IMR-90 (cell line): ENCODE data around the gene KIF1B. TPM values are rescaled to one million over a fixed set of nuclear protein-coding genes. Genes with fewer than 3 reads are reported as not detected.

Source experiments
- ATAC-seq: fragments of 200-7000 bp; cut with Tn5 transposase; 2 replicates; pipeline ENCODE4 v1.9.1; 2020; ENCODE audit warnings: low read depth, mild to moderate bottlenecking, moderate library complexity
- BruUV-seq: library from RNA; stranded (reverse); fragments of 400-500 nt; replicated peaks from 2 replicates; lab custom pipeline; 2021; lab: Mats Ljungman, UMichigan
- CTCF ChIA-PET: fragments of 300-600 bp; formaldehyde crosslinking; extraction: SDS; loops from one replicate; lab custom pipeline; 2021; ENCODE audit warnings: antibody characterized with exemption; lab: Yijun Ruan, JAX
- POLR2A ChIA-PET: fragments of 300-600 bp; sonication (Branson Sonifier 250); formaldehyde crosslinking; loops from one replicate; lab custom pipeline; 2022; ENCODE audit warnings: antibody characterized with exemption; ENCODE audit not compliant: unreplicated experiment; lab: Charles Lee
- DNase-seq: peaks from one replicate; pipeline ENCODE4 v3.0.0; 2013
- H2AFZ ChIP-seq: replicated peaks from 2 replicates; pipeline ENCODE3; 2013; ENCODE audit warnings: low read length, mild to moderate bottlenecking; ENCODE audit not compliant: poor library complexity
- H2AK5ac ChIP-seq: 2 replicates; pipeline ENCODE4 v1.6.1; 2013; ENCODE audit warnings: low read depth, low read length, inconsistent platforms
- H2AK9ac ChIP-seq: replicated peaks from 2 replicates; pipeline ENCODE3; 2013; ENCODE audit warnings: mild to moderate bottlenecking, low read depth, low read length, moderate library complexity; ENCODE audit not compliant: poor library complexity
- H2BK120ac ChIP-seq: 2 replicates; pipeline ENCODE4 v1.6.1; 2013; ENCODE audit warnings: low read depth, low read length, inconsistent platforms
- H2BK15ac ChIP-seq: 3 replicates; pipeline ENCODE4 v1.6.1; 2013; ENCODE audit warnings: low read depth, low read length, inconsistent platforms
- H2BK20ac ChIP-seq: 2 replicates; pipeline ENCODE4 v1.6.1; 2013; ENCODE audit warnings: low read depth, mild to moderate bottlenecking, inconsistent platforms, low read length, moderate library complexity
- H2BK5ac ChIP-seq: 2 replicates; pipeline ENCODE4 v1.6.1; 2013; ENCODE audit warnings: mild to moderate bottlenecking, low read depth, low read length, inconsistent platforms; ENCODE audit not compliant: poor library complexity, severe bottlenecking
- H3K14ac ChIP-seq: replicated peaks from 2 replicates; pipeline ENCODE4 v1.6.1; 2013; ENCODE audit warnings: low read depth, low read length, inconsistent platforms
- H3K18ac ChIP-seq: 2 replicates; pipeline ENCODE4 v1.6.1; 2013; ENCODE audit warnings: low read depth, low read length, control low read depth
- H3K23ac ChIP-seq: 2 replicates; pipeline ENCODE4 v1.6.1; 2013; ENCODE audit warnings: low read depth, low read length, inconsistent platforms
- H3K27ac ChIP-seq: 2 replicates; pipeline ENCODE4 v1.5.1; 2013; ENCODE audit warnings: mild to moderate bottlenecking, control low read depth, low read length; ENCODE audit not compliant: insufficient read depth
- H3K27me3 ChIP-seq: 2 replicates; pipeline ENCODE4 v1.6.1; 2013; ENCODE audit warnings: low read length; ENCODE audit not compliant: control insufficient read depth, insufficient read depth
- H3K36me3 ChIP-seq: 2 replicates; pipeline ENCODE4 v1.6.1; 2013; ENCODE audit warnings: low read length, mixed read lengths; ENCODE audit not compliant: control insufficient read depth, insufficient read depth
- H3K4ac ChIP-seq: 2 replicates; pipeline ENCODE4 v1.6.1; 2013; ENCODE audit warnings: low read depth, low read length, inconsistent platforms
- H3K4me1 ChIP-seq: 2 replicates; pipeline ENCODE4 v1.6.1; 2013; ENCODE audit warnings: low read length, mixed read lengths; ENCODE audit not compliant: control insufficient read depth, insufficient read depth
- H3K4me2 ChIP-seq: 2 replicates; pipeline ENCODE4 v1.6.1; 2013; ENCODE audit warnings: low read depth, mild to moderate bottlenecking, control low read depth, low read length, moderate library complexity
- H3K4me3 ChIP-seq: 2 replicates; pipeline ENCODE4 v1.5.1; 2013; ENCODE audit warnings: low read depth, mild to moderate bottlenecking, control low read depth, low read length, moderate library complexity; ENCODE audit not compliant: insufficient read depth
- H3K56ac ChIP-seq: 2 replicates; pipeline ENCODE4 v1.6.1; 2013; ENCODE audit warnings: low read length, inconsistent platforms; ENCODE audit not compliant: insufficient read depth; ENCODE audit errors: extremely low read depth
- H3K79me1 ChIP-seq, 2 experiments: 2 replicates each; pipeline ENCODE4 v1.6.1; 2013; ENCODE audit warnings: low read length in 2 of 2, inconsistent platforms in 1 of 2, low read depth in 1 of 2
- H3K9ac ChIP-seq: 2 replicates; pipeline ENCODE4 v1.6.1; 2013; ENCODE audit warnings: low read depth, low read length, control low read depth
- H3K9me1 ChIP-seq: 2 replicates; pipeline ENCODE4 v1.6.1; 2013; ENCODE audit warnings: low read length, inconsistent platforms; ENCODE audit not compliant: insufficient read depth
- H3K9me3 ChIP-seq: 2 replicates; pipeline ENCODE4 v1.6.1; 2013; ENCODE audit warnings: low read length; ENCODE audit not compliant: control insufficient read depth, insufficient read depth
- H4K20me1 ChIP-seq: 2 replicates; pipeline ENCODE4 v1.6.1; 2013; ENCODE audit warnings: low read length, inconsistent platforms; ENCODE audit not compliant: insufficient read depth
- H4K5ac ChIP-seq: 2 replicates; pipeline ENCODE4 v1.6.1; 2013; ENCODE audit warnings: mild to moderate bottlenecking, low read depth, low read length, control low read depth
- H4K8ac ChIP-seq, 2 experiments: 2 replicates each; pipeline ENCODE4 v1.6.1; 2013; ENCODE audit warnings: low read depth in 2 of 2, low read length in 2 of 2, control low read depth in 1 of 2, inconsistent platforms in 1 of 2
- H4K91ac ChIP-seq: 2 replicates; pipeline ENCODE4 v1.6.1; 2013; ENCODE audit warnings: low read depth, low read length, inconsistent platforms; ENCODE audit not compliant: insufficient read depth
- BHLHE40 ChIP-seq: fragments of 150-350 bp; IDR thresholded peaks from 2 replicates; pipeline ENCODE4 v1.6.1; 2016; ENCODE audit warnings: mild to moderate bottlenecking, low read depth, low read length
- CEBPB ChIP-seq: IDR thresholded peaks from 2 replicates; pipeline ENCODE4 v1.6.1; 2012; ENCODE audit warnings: low read depth, low read length, improper control_type of control experiment
- CHD1 ChIP-seq: IDR thresholded peaks from 2 replicates; pipeline ENCODE4 v1.6.1; 2012; ENCODE audit warnings: low read depth, low read length, improper control_type of control experiment
- FOS ChIP-seq: fragments of 150-350 bp; IDR thresholded peaks from 2 replicates; pipeline ENCODE4 v1.6.1; 2016; ENCODE audit warnings: low read depth, low read length
- MAFK ChIP-seq: IDR thresholded peaks from 2 replicates; pipeline ENCODE4 v1.6.1; 2012; ENCODE audit warnings: low read depth, low read length, improper control_type of control experiment
- MAZ ChIP-seq: IDR thresholded peaks from 2 replicates; pipeline ENCODE4 v1.6.1; 2012; ENCODE audit warnings: low read depth, mild to moderate bottlenecking, low read length, improper control_type of control experiment, moderate library complexity, borderline replicate concordance
- MXI1 ChIP-seq: IDR thresholded peaks from 2 replicates; pipeline ENCODE4 v1.6.1; 2012; ENCODE audit warnings: low read depth, mild to moderate bottlenecking, low read length, moderate library complexity, borderline replicate concordance
- NFE2L2 ChIP-seq: fragments of 150-350 bp; IDR thresholded peaks from 2 replicates; pipeline ENCODE4 v1.6.1; 2016; ENCODE audit warnings: low read depth, mild to moderate bottlenecking, low read length
- POLR2A ChIP-seq: IDR thresholded peaks from 2 replicates; pipeline ENCODE4 v1.6.1; 2012; ENCODE audit warnings: mild to moderate bottlenecking, low read depth, low read length
- RAD21 ChIP-seq: IDR thresholded peaks from 2 replicates; pipeline ENCODE4 v1.6.1; 2012; ENCODE audit warnings: low read length, improper control_type of control experiment
- RCOR1 ChIP-seq: IDR thresholded peaks from 2 replicates; pipeline ENCODE4 v1.6.1; 2012; ENCODE audit warnings: mild to moderate bottlenecking, low read length, improper control_type of control experiment; ENCODE audit not compliant: insufficient replicate concordance
- RFX5 ChIP-seq: IDR thresholded peaks from 2 replicates; pipeline ENCODE4 v1.8.0; 2012; ENCODE audit warnings: low read depth, mild to moderate bottlenecking, low read length, moderate library complexity
- SMC3 ChIP-seq: fragments of 150-350 bp; IDR thresholded peaks from 2 replicates; pipeline ENCODE4 v1.6.1; 2016; ENCODE audit warnings: low read depth, mild to moderate bottlenecking, antibody characterized with exemption, low read length, moderate library complexity
- USF2 ChIP-seq: fragments of 150-350 bp; IDR thresholded peaks from 2 replicates; pipeline ENCODE4 v1.6.1; 2017; ENCODE audit warnings: mild to moderate bottlenecking, antibody characterized with exemption, low read length, low read depth
- WGBS, 2 experiments: methylation state at CpG; one replicate each; pipeline versions ENCODE4 v1.1.5 to v1.1.7; 2013; ENCODE audit warnings: missing lambda C conversion rate in 2 of 2; ENCODE audit not compliant: insufficient read length in 1 of 2; ENCODE audit errors: extremely low coverage in 2 of 2; 5-methylcytosine and 5-hydroxymethylcytosine counted together
- dilution Hi-C: fragments of 300-500 bp; cut with HindIII; formaldehyde crosslinking; loops from one replicate; pipeline ENCODE4 v1.14.3; 2018; ENCODE audit warnings: low sequenced_read_pairs; ENCODE audit not compliant: unreplicated experiment
- in situ Hi-C: fragments of 300-500 bp; cut with MboI; formaldehyde crosslinking; loops from 3 replicates; pipeline ENCODE4 v1.14.3; 2019; ENCODE audit warnings: low sequenced_read_pairs, inconsistent platforms, mixed read lengths
- intact Hi-C: fragments of 100-400 bp; cut with micrococcal nuclease; formaldehyde crosslinking; loops from 2 replicates; pipeline ENCODE4 v1.10.0; 2022
- polyA plus RNA-seq, 3 experiments: library from polyadenylated mRNA; depleted of rRNA; stranded (reverse); fragments of >200 nt; gene quantifications; 2 replicates each; pipeline ENCODE4 v1.2.3, GENCODE V29; 2012; ENCODE audit warnings: low replicate concordance in 1 of 3
- total RNA-seq: library from RNA; depleted of rRNA; stranded (reverse); fragments of >200 nt; gene quantifications from 2 replicates; pipeline ENCODE4 v1.2.3, GENCODE V29; 2012
- TF ChIP-seq, protein P1 (sequence below): conservative IDR thresholded peaks from 2 replicates; pipeline ENCODE4 v1.5.1; 2012; ENCODE audit warnings: mild to moderate bottlenecking, low read depth, low read length, improper control_type of control experiment
- TF ChIP-seq, protein P2 (sequence below): fragments of 150-350 bp; IDR thresholded peaks from 2 replicates; pipeline ENCODE4 v1.6.1; 2016; ENCODE audit warnings: low read depth, mild to moderate bottlenecking, low read length, moderate library complexity, borderline replicate concordance

Gene KIF1B
- total and polyA plus RNA-seq, 2 of the 4 experiments (the other 2 are of a cell fraction) = 13.0 to 21.1 TPM

- Histone ChIP-seq H2AK9ac (no peak overlapping the region), H3K9ac (no peak overlapping the region), H4K5ac (no peak overlapping the region), H3K9me1 (no peaks in the 10 kb centered on the region; the same call in 1 of the 2 replicates), H3K4me3 (no peak overlapping the region), H3K14ac (no peak overlapping the region), H4K8ac (no peak overlapping the region), H3K23ac (no peak overlapping the region), H4K20me1 (no peaks in the 10 kb centered on the region), H3K9me3 (no peaks in the 10 kb centered on the region), H2AK5ac (no peak overlapping the region), H3K36me3 (peaks cover 24% of the 10 kb centered on the region), H4K91ac (no peak overlapping the region), H3K27ac (no peak overlapping the region), H3K56ac (no peak overlapping the region), H3K4me2 (no peak overlapping the region), H2BK15ac (no peak overlapping the region), H2BK20ac (no peak overlapping the region), H2AFZ (no peak overlapping the region), H3K79me1 (peaks cover 4 to 30% of the 10 kb centered on the region in 2 experiments), H3K18ac (no peak overlapping the region), H3K27me3 (no peaks in the 10 kb centered on the region), H2BK120ac (no peak overlapping the region), H3K4me1 (no peaks in the 10 kb centered on the region), H3K4ac (no peak overlapping the region), H2BK5ac (no peak overlapping the region)
- no peak for DNase-seq
- in situ Hi-C loops (no loop called here), intact Hi-C loops (no loop called here), dilution Hi-C loops (no loop called here)
- ChIA-PET CTCF (interaction anchor here (0.7 kb wide), 1 partner anchor 101 kb away, joined by 4 read pairs; no protein-coding TSS in a partner anchor), POLR2A (no interaction called here)
- no CpG with 5 or more reads among the region's 2 CpGs for WGBS, 2 experiments
- no peak for TF ChIP-seq BHLHE40
- no peak for TF ChIP-seq CEBPB
- TF ChIP-seq SMC3 = no peak
- TF ChIP-seq, protein P1, sequence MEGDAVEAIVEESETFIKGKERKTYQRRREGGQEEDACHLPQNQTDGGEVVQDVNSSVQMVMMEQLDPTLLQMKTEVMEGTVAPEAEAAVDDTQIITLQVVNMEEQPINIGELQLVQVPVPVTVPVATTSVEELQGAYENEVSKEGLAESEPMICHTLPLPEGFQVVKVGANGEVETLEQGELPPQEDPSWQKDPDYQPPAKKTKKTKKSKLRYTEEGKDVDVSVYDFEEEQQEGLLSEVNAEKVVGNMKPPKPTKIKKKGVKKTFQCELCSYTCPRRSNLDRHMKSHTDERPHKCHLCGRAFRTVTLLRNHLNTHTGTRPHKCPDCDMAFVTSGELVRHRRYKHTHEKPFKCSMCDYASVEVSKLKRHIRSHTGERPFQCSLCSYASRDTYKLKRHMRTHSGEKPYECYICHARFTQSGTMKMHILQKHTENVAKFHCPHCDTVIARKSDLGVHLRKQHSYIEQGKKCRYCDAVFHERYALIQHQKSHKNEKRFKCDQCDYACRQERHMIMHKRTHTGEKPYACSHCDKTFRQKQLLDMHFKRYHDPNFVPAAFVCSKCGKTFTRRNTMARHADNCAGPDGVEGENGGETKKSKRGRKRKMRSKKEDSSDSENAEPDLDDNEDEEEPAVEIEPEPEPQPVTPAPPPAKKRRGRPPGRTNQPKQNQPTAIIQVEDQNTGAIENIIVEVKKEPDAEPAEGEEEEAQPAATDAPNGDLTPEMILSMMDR = no peak
- TF ChIP-seq MXI1 = no peak
- no peak for TF ChIP-seq MAZ
- TF ChIP-seq USF2 = no peak
- TF ChIP-seq CHD1 = no peak
- TF ChIP-seq RFX5 = no peak
- TF ChIP-seq RCOR1 = no peak
- no peak for TF ChIP-seq FOS
- TF ChIP-seq MAFK = no peak
- TF ChIP-seq NFE2L2 = no peak
- no peak for TF ChIP-seq POLR2A
- no peak for TF ChIP-seq RAD21
- TF ChIP-seq, protein P2, sequence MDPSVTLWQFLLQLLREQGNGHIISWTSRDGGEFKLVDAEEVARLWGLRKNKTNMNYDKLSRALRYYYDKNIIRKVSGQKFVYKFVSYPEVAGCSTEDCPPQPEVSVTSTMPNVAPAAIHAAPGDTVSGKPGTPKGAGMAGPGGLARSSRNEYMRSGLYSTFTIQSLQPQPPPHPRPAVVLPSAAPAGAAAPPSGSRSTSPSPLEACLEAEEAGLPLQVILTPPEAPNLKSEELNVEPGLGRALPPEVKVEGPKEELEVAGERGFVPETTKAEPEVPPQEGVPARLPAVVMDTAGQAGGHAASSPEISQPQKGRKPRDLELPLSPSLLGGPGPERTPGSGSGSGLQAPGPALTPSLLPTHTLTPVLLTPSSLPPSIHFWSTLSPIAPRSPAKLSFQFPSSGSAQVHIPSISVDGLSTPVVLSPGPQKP = no peak
- no peak for ATAC-seq
- BruUV-seq = no TSS peak
Observed at GRCh38 chr1:10271090-10271489, 60.7 kb downstream of the KIF1B start.
